Measurements from ENCODE around the gene FAM174C. TPM values are rescaled to one million over a fixed set of nuclear protein-coding genes. Genes with fewer than 3 reads are reported as not detected.

FAM174C gene
- total RNA-seq, 1 experiment from 2014 or later, result 59.4 TPM

GRCh38 chr19:1311543-1312091, 36.3 kb downstream of the FAM174C start (continued):
- TF ChIP-seq, protein P1, sequence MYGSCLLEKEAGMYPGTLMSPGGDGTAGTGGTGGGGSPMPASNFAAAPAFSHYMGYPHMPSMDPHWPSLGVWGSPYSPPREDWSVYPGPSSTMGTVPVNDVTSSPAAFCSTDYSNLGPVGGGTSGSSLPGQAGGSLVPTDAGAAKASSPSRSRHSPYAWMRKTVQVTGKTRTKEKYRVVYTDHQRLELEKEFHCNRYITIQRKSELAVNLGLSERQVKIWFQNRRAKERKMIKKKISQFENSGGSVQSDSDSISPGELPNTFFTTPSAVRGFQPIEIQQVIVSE (CRISPR knock-in tag; IDR thresholded peaks at IDR 0.05; ENCODE audit: borderline replicate concordance), result no peak
- TF ChIP-seq ATF6 (CRISPR knock-in tag; IDR thresholded peaks at IDR 0.05) (no peak), PRRX2 (CRISPR knock-in tag; IDR thresholded peaks at IDR 0.05) (no peak), GABPB1 (CRISPR knock-in tag; IDR thresholded peaks at IDR 0.05) (no peak), HMGXB4 (CRISPR knock-in tag; IDR thresholded peaks at IDR 0.05) (no peak), ZSCAN18 (CRISPR knock-in tag; IDR thresholded peaks at IDR 0.05) (no peak), MXD4 (CRISPR knock-in tag; IDR thresholded peaks at IDR 0.05; ENCODE audit: borderline replicate concordance) (no peak)

DNA sequence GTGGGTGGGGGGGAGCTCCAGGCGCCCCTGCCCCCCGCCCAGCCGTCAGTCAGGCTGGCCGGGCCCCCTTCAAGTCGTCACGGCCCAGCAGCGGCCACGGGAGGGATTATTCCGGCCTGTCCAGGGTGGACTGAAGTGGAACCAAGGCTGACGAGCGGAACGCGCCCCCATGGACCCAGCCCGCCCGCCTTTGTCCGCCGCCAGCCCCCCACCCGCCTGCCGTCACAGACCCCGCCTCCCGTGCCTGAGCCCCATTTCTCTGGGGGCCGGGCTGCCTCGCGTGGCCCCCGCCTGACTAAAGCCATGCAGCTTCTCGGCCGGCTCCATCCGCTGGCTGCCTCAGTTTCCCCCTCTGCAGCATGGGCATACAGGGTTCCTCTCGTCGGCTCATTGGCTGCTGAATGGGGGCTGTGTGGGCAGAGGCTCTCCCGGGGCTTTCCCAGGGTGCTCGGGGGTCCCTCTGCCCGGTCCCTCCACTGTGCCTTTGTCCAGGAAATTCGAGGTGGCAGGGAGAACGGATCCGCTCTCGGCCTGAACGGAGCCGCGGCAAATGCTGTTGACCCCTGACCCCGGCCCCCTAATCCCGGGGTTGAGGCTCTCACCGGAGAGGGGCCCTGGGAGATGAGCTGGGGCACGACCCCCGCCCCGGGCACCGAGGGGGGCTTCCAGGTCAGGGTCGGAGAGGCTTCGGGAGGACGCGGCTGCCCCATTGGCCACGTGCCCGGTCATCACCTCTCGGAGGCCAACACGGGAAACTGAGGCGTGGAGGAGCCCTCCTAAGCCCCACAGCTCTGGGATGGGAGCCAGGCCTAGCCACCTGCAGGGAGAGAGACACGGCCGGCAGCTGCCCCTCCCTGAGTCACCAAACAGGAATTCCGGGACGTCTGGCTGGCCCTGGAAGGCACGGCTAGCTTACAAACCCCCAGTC, 37.7 kb downstream of the FAM174C start:
- TF ChIP-seq FOXP4 (CRISPR knock-in tag; IDR thresholded peaks at IDR 0.05) (no peak), ZNF317 (CRISPR knock-in tag; IDR thresholded peaks at IDR 0.05; ENCODE audit: borderline replicate concordance, low read depth) (no peak), FOXJ3 (CRISPR knock-in tag; IDR thresholded peaks at IDR 0.05; ENCODE audit: borderline replicate concordance) (no peak), TCF7 (CRISPR knock-in tag; IDR thresholded peaks at IDR 0.05; ENCODE audit: low read depth) (no peak), FOXP1 (CRISPR knock-in tag; IDR thresholded peaks at IDR 0.05; ENCODE audit: borderline replicate concordance) (no peak)
- TF ChIP-seq, protein P2, sequence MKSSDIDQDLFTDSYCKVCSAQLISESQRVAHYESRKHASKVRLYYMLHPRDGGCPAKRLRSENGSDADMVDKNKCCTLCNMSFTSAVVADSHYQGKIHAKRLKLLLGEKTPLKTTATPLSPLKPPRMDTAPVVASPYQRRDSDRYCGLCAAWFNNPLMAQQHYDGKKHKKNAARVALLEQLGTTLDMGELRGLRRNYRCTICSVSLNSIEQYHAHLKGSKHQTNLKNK (CRISPR knock-in tag; IDR thresholded peaks at IDR 0.05), result no peak
- Mint-ChIP-seq H3K9me3 (no peaks in the 10 kb centered on the region), H3K4me1 (no peaks in the 10 kb centered on the region), H3K4me3 (no peak overlapping the region), H3K27me3 (ENCODE audit: low read depth) (peaks cover 22% of the 10 kb centered on the region), H3K27ac (no peak overlapping the region), H3K36me3 (no peaks in the 10 kb centered on the region)
- ATAC-seq, result no peak; the same call in 1 of the 2 replicates
- POLR2A ChIA-PET, result no interaction called here
- CTCF ChIA-PET, result interaction anchor here (0.7 to 2.5 kb wide), 9 partner anchors 9 to 513 kb away, joined by 3 to 10 read pairs (median 4); a partner anchor contains a TSS
- no peak for DNase-seq (ENCODE audit: low spot score)

Data from WTC11 (cell line).